ENCODE data around the gene EYA2. TPM values are rescaled to one million over a fixed set of nuclear protein-coding genes. Genes with fewer than 3 reads are reported as not detected.
"Not testable (repeated sequence)": the region's sequence is repeated elsewhere in the genome, so short reads cannot be mapped to it uniquely, and the experiment has no call there.

Gene EYA2
- total RNA-seq, 2 donors from 2014 or later, result 3.5 to 3.8 TPM

- H3K36me3 ChIP-seq, result no peaks in the 10 kb centered on the region
- no peak overlapping the region for H3K27ac ChIP-seq
- H3K9me3 ChIP-seq, result no peaks in the 10 kb centered on the region
- H3K27me3 ChIP-seq (replicated peaks; ENCODE audit: insufficient read depth), result no peaks in the 10 kb centered on the region
- TF ChIP-seq CTCF (IDR thresholded peaks at IDR 0.05), result no peak
- H3K4me3 ChIP-seq, result no peak overlapping the region
- H3K4me1 ChIP-seq (ENCODE audit: control insufficient read depth in 1 of 2, low read depth in 2 of 2), result peaks cover 0 to 3% of the 10 kb centered on the region in 2 donors
- DNase-seq (ENCODE audit: low spot score), result no peak
- no peak for ATAC-seq (ENCODE audit: insufficient number of reproducible peaks, low FRiP score, low read depth)
These were observed 304.4 kb downstream of the EYA2 start for GRCh38 chr20:47198996-47199552.

- no peaks in the 10 kb centered on the region for H3K36me3 ChIP-seq
- no peak overlapping the region for H3K4me3 ChIP-seq
- DNase-seq (ENCODE audit: low spot score) (no peak), ATAC-seq (ENCODE audit: insufficient number of reproducible peaks, low FRiP score, low read depth) (no peak)
- H3K9me3 ChIP-seq, result no peaks in the 10 kb centered on the region
- no peaks in the 10 kb centered on the region for H3K27me3 ChIP-seq (replicated peaks; ENCODE audit: insufficient read depth)
- H3K27ac ChIP-seq, result no peak overlapping the region
- TF ChIP-seq CTCF (IDR thresholded peaks at IDR 0.05), result no peak
- H3K4me1 ChIP-seq (ENCODE audit: control insufficient read depth in 1 of 2, low read depth in 2 of 2), result peaks cover 0 to 3% of the 10 kb centered on the region in 2 donors
These were observed 306.6 kb downstream of the EYA2 start for GRCh38 chr20:47201074-47201730.

GRCh38 chr20:47202733-47203667 is 308.4 kb downstream of the EYA2 start:
- no peak for TF ChIP-seq CTCF (IDR thresholded peaks at IDR 0.05)
- ATAC-seq (ENCODE audit: insufficient number of reproducible peaks, low FRiP score, low read depth) (no peak), DNase-seq (ENCODE audit: low spot score) (no peak)
- Histone ChIP-seq H3K4me3 (no peak overlapping the region), H3K4me1 (ENCODE audit: control insufficient read depth in 1 of 2, low read depth in 2 of 2) (no peaks in the 10 kb centered on the region), H3K27me3 (replicated peaks; ENCODE audit: insufficient read depth) (no peaks in the 10 kb centered on the region), H3K9me3 (no peaks in the 10 kb centered on the region), H3K27ac (no peak overlapping the region), H3K36me3 (no peaks in the 10 kb centered on the region)

GRCh38 chr20:47204008-47204849 is 309.6 kb downstream of the EYA2 start:
- no peak for TF ChIP-seq CTCF (IDR thresholded peaks at IDR 0.05)
- Histone ChIP-seq H3K27ac (no peak overlapping the region), H3K4me1 (ENCODE audit: control insufficient read depth in 1 of 2, low read depth in 2 of 2) (no peaks in the 10 kb centered on the region), H3K9me3 (no peaks in the 10 kb centered on the region), H3K36me3 (no peaks in the 10 kb centered on the region), H3K4me3 (no peak overlapping the region), H3K27me3 (replicated peaks; ENCODE audit: insufficient read depth) (no peaks in the 10 kb centered on the region)
- DNase-seq (ENCODE audit: low spot score) (no peak), ATAC-seq (ENCODE audit: insufficient number of reproducible peaks, low FRiP score, low read depth) (no peak)

- DNase-seq (ENCODE audit: low spot score); H3K4me1 ChIP-seq (ENCODE audit: control insufficient read depth in 1 of 2, low read depth in 2 of 2); H3K36me3 ChIP-seq; H3K4me3 ChIP-seq; H3K27ac ChIP-seq; H3K9me3 ChIP-seq; H3K27me3 ChIP-seq (replicated peaks; ENCODE audit: insufficient read depth); ATAC-seq (ENCODE audit: insufficient number of reproducible peaks, low FRiP score, low read depth): not testable (repeated sequence)
These were observed 310.1 kb downstream of the EYA2 start for GRCh38 chr20:47204850-47205122.

All from thoracic aorta (tissue), 2 donors.